Iris pigment epithelial cell (primary cell): ENCODE measurements around the gene CDH19.
"Not testable (repeated sequence)": the region's sequence is repeated elsewhere in the genome, so short reads cannot be mapped to it uniquely, and the experiment has no call there.

Experiments used
- DNase-seq: peaks from one replicate; pipeline ENCODE4 v3.0.0-alpha.2; 2011; ENCODE audit warnings: low read depth

The CDH19 gene

GRCh38 chr18:66562279-66562678 is 41.6 kb downstream of the CDH19 start:
- DNase-seq, result no peak

- DNase-seq, result peak; percentile 27
Measured at GRCh38 chr18:66560094-66560493, 43.8 kb downstream of the CDH19 start.

GRCh38 chr18:66558773-66559172 is 45.1 kb downstream of the CDH19 start:
- peak; percentile 72 for DNase-seq

- DNase-seq, result no peak
Measured at GRCh38 chr18:66557091-66557490, 46.8 kb downstream of the CDH19 start.

- DNase-seq, result no peak
Measured at GRCh38 chr18:66555585-66555984, 48.3 kb downstream of the CDH19 start.

- peak; percentile 67 for DNase-seq
Measured at GRCh38 chr18:66553824-66554223, 50.1 kb downstream of the CDH19 start.

GRCh38 chr18:66550366-66550765 is 53.5 kb downstream of the CDH19 start:
- no peak for DNase-seq

GRCh38 chr18:66548747-66549146 is 55.1 kb downstream of the CDH19 start:
- DNase-seq, result no peak

GRCh38 chr18:66534110-66534509 is 69.8 kb downstream of the CDH19 start:
- DNase-seq, result no peak

- DNase-seq, result no peak
Measured at GRCh38 chr18:66533693-66534092, 70.2 kb downstream of the CDH19 start.

- DNase-seq, result no peak
Measured at GRCh38 chr18:66523219-66523991, 80.5 kb downstream of the CDH19 start.

GRCh38 chr18:66513996-66514395 is 89.9 kb downstream of the CDH19 start:
- DNase-seq, result peak; percentile 16

- DNase-seq, result peak; percentile 78
Measured at GRCh38 chr18:66511792-66512191, 92.1 kb downstream of the CDH19 start.

GRCh38 chr18:66511289-66511688 is 92.6 kb downstream of the CDH19 start:
- no peak for DNase-seq

- peak; percentile 67 for DNase-seq
Measured at GRCh38 chr18:66510357-66511045, 93.4 kb downstream of the CDH19 start.

- no peak for DNase-seq
Measured at GRCh38 chr18:66508937-66509336, 95.0 kb downstream of the CDH19 start.

- DNase-seq, result no peak
Measured at GRCh38 chr18:66506178-66506577, 97.7 kb downstream of the CDH19 start.

GRCh38 chr18:66497351-66497750 is 106.5 kb downstream of the CDH19 start:
- no peak for DNase-seq

- DNase-seq, result peak; percentile 49
Measured at GRCh38 chr18:66495844-66496243, 108.0 kb downstream of the CDH19 start.

- no peak for DNase-seq
Measured at GRCh38 chr18:66473882-66474281, 130.0 kb downstream of the CDH19 start.

GRCh38 chr18:66466184-66466583 is 137.7 kb downstream of the CDH19 start:
- not testable (repeated sequence) for DNase-seq

- no peak for DNase-seq
Measured at GRCh38 chr18:66461344-66461743, 142.5 kb downstream of the CDH19 start.

- no peak for DNase-seq
Measured at GRCh38 chr18:66457245-66457644, 146.6 kb downstream of the CDH19 start.
